HG02571 (cell line): ENCODE measurements around the gene HIPK1.
"Not testable (repeated sequence)": the region's sequence is repeated elsewhere in the genome, so short reads cannot be mapped to it uniquely, and the experiment has no call there.

Experiments
- ATAC-seq: cut with Tn5 transposase; IDR thresholded peaks from one replicate; pipeline ENCODE4 v1.9.1; 2021; ENCODE audit warnings: mild to moderate bottlenecking, moderate library complexity; ENCODE audit not compliant: unreplicated experiment

HIPK1 gene

DNA sequence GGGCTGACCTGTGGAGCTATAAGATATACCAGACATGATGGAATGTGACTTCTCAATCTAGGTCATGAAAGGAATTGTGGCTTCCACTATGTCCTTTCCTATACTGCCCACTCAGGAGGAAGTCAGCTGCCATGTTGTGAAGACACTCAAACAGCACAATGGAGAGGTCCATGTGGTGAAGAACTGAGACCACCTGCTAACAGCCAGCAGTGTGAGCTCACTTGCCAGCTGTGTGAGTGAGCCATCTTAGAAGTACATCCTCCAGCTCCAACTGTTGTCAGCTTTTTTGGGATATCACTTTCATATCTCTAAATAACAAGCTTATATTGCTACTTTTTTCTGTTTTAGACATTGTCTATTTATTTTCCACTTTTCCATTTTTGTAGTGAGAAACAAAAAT lies 79.9 kb downstream of the HIPK1 start:
- no peak for ATAC-seq

DNA sequence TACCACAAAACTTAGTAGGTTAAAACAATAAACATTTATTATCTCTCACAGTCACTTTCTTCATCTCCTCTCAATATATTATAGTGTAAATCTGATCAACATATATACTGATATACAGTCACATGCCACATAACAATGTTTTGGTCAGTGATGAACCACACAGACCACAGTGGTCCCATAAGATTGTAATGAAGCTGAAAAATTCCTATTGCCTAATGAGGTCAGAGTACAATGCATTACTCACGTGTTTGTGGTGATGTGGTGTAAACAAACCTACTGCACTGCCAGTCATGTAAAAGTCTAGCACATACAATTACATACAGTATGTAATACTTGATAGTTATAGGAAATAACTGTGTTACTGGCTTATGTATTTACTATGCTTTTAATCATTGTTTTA lies 80.3 kb downstream of the HIPK1 start:
- ATAC-seq = no peak

GRCh38 chr1:114010433-114011184 lies 81.5 kb downstream of the HIPK1 start:
- no peak for ATAC-seq

DNA sequence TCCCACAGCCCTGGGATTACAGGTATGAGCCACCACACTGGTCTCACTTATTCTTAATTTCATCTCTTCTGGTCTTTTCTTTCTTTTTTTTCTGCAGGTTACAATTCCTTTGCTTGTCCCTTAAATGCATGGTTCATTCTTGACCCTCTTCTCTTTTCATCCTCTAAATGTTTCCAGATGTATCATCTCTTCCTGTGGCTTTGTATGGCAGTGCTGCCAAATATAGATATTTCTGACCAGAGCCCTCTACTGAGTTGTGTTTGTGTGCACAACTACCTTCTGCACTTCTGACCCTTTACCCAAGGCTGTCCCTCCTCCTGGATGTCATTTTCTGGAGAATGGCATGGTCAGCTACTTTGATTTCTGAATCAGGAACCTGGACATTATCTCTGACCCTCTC lies 82.7 kb downstream of the HIPK1 start:
- ATAC-seq = no peak

DNA sequence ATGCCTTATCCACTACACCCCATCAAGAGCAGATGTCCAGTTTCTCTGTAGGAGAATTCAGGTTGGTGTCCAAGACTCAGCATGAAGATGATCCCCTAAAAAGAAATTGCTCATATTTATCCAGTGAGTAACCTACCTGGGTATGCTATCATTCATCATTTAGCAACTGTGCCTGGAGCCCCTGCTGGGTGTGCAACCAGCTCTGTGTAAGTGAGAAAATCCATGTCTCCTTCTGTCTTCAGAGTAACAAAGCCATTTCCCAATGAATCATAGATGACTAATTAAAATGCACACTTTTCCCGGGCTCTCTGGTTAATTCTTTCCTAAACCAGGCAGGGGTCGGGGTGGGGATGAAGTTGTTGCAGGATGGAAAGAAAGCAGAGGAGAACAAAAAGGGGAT lies 86.0 kb downstream of the HIPK1 start:
- no peak for ATAC-seq

GRCh38 chr1:114019724-114020123 lies 90.6 kb downstream of the HIPK1 start:
- ATAC-seq = not testable (repeated sequence)

- ATAC-seq = no peak
Observed at GRCh38 chr1:114021665-114022099, 92.6 kb downstream of the HIPK1 start.

GRCh38 chr1:114022877-114023276 lies 93.8 kb downstream of the HIPK1 start:
- no peak for ATAC-seq

DNA sequence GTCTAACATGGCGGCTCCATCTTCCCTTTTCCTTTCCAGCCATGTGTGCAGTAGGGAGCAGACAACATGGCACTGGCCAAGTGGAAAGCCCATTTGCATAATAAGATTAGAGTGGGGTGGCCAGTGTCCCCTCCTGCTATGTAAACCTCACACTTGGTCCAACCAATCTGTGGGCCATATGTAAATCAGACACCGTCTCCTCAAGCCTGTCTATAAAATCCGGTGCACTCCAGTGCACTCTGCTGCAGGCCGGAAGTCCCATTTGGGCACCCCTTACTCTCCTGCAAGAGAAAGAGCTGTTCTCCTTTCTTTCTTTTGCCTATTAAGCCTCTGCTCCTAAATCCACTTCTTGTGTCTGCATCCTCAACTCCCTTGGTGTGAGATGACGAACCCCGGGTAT lies 94.3 kb downstream of the HIPK1 start:
- ATAC-seq = no peak

DNA sequence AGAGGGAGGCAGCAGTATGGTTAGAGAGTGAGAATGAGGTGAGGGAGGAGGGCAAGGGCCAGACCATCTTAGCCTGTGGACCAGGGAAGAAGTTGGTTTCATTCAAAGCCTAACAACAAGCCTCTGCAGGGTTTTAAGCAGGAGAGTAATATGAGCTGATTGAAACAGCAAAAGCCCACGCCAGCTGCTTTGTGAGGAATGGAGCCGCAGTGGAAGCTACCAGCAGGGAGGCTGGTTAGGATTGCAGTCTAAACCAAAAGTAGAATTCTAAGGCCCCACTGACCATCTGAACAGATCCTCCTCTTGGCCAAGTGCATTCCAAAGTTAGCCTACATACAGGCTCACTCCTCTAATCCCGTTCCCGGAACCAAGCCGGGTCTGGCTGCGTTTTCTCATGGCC lies 94.9 kb downstream of the HIPK1 start:
- ATAC-seq = no peak

- ATAC-seq = no peak
Observed at GRCh38 chr1:114025609-114026401, 96.7 kb downstream of the HIPK1 start.

DNA sequence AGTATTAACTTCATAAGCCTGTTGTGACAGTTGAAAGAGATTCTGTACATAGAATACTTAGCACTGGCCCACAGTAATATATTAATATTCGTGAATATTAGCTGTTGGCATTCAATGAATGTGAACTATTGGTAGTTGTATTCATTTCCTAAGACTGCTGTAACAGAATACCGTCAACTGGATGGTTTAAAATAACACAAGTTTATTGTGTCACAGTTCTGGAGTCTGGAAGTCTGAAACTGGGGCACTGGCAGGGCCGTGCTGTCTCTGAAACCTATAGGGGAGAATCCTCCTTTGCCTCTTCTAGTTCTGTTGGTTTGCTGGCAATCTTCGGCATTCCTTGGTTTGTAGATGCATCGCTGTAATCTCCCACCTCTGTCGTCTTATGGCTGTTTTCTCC lies 97.7 kb downstream of the HIPK1 start:
- no peak for ATAC-seq
